AG08395 (cell line): ENCODE measurements around the gene LIG1.
"Not testable (repeated sequence)": the region's sequence is repeated elsewhere in the genome, so short reads cannot be mapped to it uniquely, and the experiment has no call there.

Experiments
- DNase-seq: peaks from one replicate; pipeline ENCODE4 v3.0.0; 2012; ENCODE audit warnings: mixed read lengths, low spot score

The LIG1 gene

GRCh38 chr19:48121066-48121465, 49.1 kb downstream of the LIG1 start:
- DNase-seq: no peak

- no peak for DNase-seq
Observed at GRCh38 chr19:48120505-48120904, 49.6 kb downstream of the LIG1 start.

- DNase-seq: no peak
Observed at GRCh38 chr19:48118131-48118517, 52.0 kb downstream of the LIG1 start.

- DNase-seq: no peak
Observed at GRCh38 chr19:48117515-48118130, 52.5 kb downstream of the LIG1 start.

- DNase-seq: no peak
Observed at GRCh38 chr19:48113190-48113917, 56.8 kb downstream of the LIG1 start.

- DNase-seq: no peak
Observed at GRCh38 chr19:48111280-48111679, 58.9 kb downstream of the LIG1 start.

GRCh38 chr19:48110350-48110966, 59.7 kb downstream of the LIG1 start, which contains the start of gene PLA2G4C:
Gene PLA2G4C (minus strand): TSS chr19:48110817. CDS start chr19:48106529, 4,288 bp downstream.
- peak; percentile 99 for DNase-seq

GRCh38 chr19:48108997-48109782, 61.0 kb downstream of the LIG1 start:
- no peak for DNase-seq

- DNase-seq: no peak
Observed at GRCh38 chr19:48103922-48104321, 66.2 kb downstream of the LIG1 start.

GRCh38 chr19:48102870-48103751, 67.0 kb downstream of the LIG1 start:
- peak; percentile 68 for DNase-seq

- DNase-seq: peak; percentile 51
Observed at GRCh38 chr19:48095612-48096175, 74.5 kb downstream of the LIG1 start.

- no peak for DNase-seq
Observed at GRCh38 chr19:48094855-48095203, 75.3 kb downstream of the LIG1 start.

- no peak for DNase-seq
Observed at GRCh38 chr19:48094129-48094854, 75.9 kb downstream of the LIG1 start.

GRCh38 chr19:48091111-48091718, 78.9 kb downstream of the LIG1 start:
- DNase-seq: peak; percentile 91

- peak; percentile 64 for DNase-seq
Observed at GRCh38 chr19:48090281-48090802, 79.8 kb downstream of the LIG1 start.

- not testable (repeated sequence) for DNase-seq
Observed at GRCh38 chr19:48088991-48089390, 81.2 kb downstream of the LIG1 start.

- DNase-seq: no peak
Observed at GRCh38 chr19:48085904-48086864, 84.0 kb downstream of the LIG1 start.

- no peak for DNase-seq
Observed at GRCh38 chr19:48085076-48085475, 85.1 kb downstream of the LIG1 start.

- no peak for DNase-seq
Observed at GRCh38 chr19:48081106-48081505, 89.0 kb downstream of the LIG1 start.
